ENCODE measurements around the gene ZFP36.

The ZFP36 gene

GRCh38 chr19:39419003-39419402 lies 12.4 kb downstream of the ZFP36 start:
- Histone ChIP-seq H3K36me3 (replicated peaks; ENCODE audit: low read depth, low read length) (peaks cover 49% of the 10 kb centered on the region), H4K20me1 (ENCODE audit: insufficient read depth, low read length) (peaks cover 7% of the 10 kb centered on the region; the same call in 1 of the 2 replicates), H3K4me2 (ENCODE audit: low read length) (no peak overlapping the region), H3K27ac (ENCODE audit: low read length) (no peak overlapping the region), H2AFZ (ENCODE audit: low read depth, low read length) (no peak overlapping the region), H3K27me3 (ENCODE audit: low read depth, low read length) (no peaks in the 10 kb centered on the region), H3K79me2 (ENCODE audit: low read length) (peaks cover 7% of the 10 kb centered on the region), H3K4me1 (ENCODE audit: low read length) (peaks cover 5% of the 10 kb centered on the region), H3K9ac (ENCODE audit: low read length) (no peak overlapping the region), H3K4me3 (ENCODE audit: low read length) (no peak overlapping the region), H3K9me3 (ENCODE audit: insufficient read depth, low read length) (no peaks in the 10 kb centered on the region)
- TF ChIP-seq EZH2phosphoT487 (IDR thresholded peaks at IDR 0.05; ENCODE audit: low read depth), result no peak
- TF ChIP-seq, protein P1, sequence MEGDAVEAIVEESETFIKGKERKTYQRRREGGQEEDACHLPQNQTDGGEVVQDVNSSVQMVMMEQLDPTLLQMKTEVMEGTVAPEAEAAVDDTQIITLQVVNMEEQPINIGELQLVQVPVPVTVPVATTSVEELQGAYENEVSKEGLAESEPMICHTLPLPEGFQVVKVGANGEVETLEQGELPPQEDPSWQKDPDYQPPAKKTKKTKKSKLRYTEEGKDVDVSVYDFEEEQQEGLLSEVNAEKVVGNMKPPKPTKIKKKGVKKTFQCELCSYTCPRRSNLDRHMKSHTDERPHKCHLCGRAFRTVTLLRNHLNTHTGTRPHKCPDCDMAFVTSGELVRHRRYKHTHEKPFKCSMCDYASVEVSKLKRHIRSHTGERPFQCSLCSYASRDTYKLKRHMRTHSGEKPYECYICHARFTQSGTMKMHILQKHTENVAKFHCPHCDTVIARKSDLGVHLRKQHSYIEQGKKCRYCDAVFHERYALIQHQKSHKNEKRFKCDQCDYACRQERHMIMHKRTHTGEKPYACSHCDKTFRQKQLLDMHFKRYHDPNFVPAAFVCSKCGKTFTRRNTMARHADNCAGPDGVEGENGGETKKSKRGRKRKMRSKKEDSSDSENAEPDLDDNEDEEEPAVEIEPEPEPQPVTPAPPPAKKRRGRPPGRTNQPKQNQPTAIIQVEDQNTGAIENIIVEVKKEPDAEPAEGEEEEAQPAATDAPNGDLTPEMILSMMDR (IDR thresholded peaks at IDR 0.05; ENCODE audit: low read depth, low read length), result no peak

DNA sequence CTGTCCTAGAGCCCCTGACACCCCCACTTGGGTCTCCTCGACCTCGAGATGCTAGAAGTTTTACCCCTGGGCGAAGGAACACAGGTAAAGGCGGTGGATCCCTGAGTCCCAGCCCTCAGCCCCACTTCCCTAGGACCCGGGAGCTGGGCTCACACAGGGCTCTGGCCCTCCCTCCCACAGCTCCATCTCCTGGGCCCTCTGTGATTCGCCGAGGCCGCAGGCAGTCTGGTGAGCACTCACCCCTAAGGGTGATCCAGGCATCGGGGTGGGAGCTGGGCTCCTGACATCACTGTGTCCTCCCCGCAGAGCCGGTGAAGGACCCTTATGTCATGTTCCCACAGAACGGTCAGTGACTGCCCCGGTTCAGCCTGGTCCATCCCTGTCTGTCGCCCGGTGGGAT lies 14.1 kb downstream of the ZFP36 start:
- no peaks in the 10 kb centered on the region for H3K79me2 ChIP-seq (ENCODE audit: low read length)
- H3K36me3 ChIP-seq (replicated peaks; ENCODE audit: low read depth, low read length), result peaks cover 44% of the 10 kb centered on the region
- H3K4me2 ChIP-seq (ENCODE audit: low read length), result no peak overlapping the region
- no peaks in the 10 kb centered on the region for H4K20me1 ChIP-seq (ENCODE audit: insufficient read depth, low read length)
- no peak overlapping the region for H3K9ac ChIP-seq (ENCODE audit: low read length)
- H3K4me1 ChIP-seq (ENCODE audit: low read length), result no peaks in the 10 kb centered on the region
- TF ChIP-seq, protein P1 (IDR thresholded peaks at IDR 0.05; ENCODE audit: low read depth, low read length), result no peak
- TF ChIP-seq EZH2phosphoT487 (IDR thresholded peaks at IDR 0.05; ENCODE audit: low read depth), result no peak
- H2AFZ ChIP-seq (ENCODE audit: low read depth, low read length), result no peak overlapping the region
- H3K9me3 ChIP-seq (ENCODE audit: insufficient read depth, low read length), result no peaks in the 10 kb centered on the region
- no peaks in the 10 kb centered on the region for H3K27me3 ChIP-seq (ENCODE audit: low read depth, low read length)
- no peak overlapping the region for H3K27ac ChIP-seq (ENCODE audit: low read length)
- no peak overlapping the region for H3K4me3 ChIP-seq (ENCODE audit: low read length)

- Histone ChIP-seq H3K4me2 (ENCODE audit: low read length) (no peak overlapping the region), H3K4me3 (ENCODE audit: low read length) (no peak overlapping the region), H3K27ac (ENCODE audit: low read length) (no peak overlapping the region), H2AFZ (ENCODE audit: low read depth, low read length) (no peak overlapping the region), H3K36me3 (replicated peaks; ENCODE audit: low read depth, low read length) (peaks cover 39% of the 10 kb centered on the region), H3K9ac (ENCODE audit: low read length) (no peak overlapping the region), H4K20me1 (ENCODE audit: insufficient read depth, low read length) (peaks cover 4% of the 10 kb centered on the region; the same call in 1 of the 2 replicates), H3K79me2 (ENCODE audit: low read length) (no peaks in the 10 kb centered on the region), H3K9me3 (ENCODE audit: insufficient read depth, low read length) (no peaks in the 10 kb centered on the region), H3K27me3 (ENCODE audit: low read depth, low read length) (no peaks in the 10 kb centered on the region), H3K4me1 (ENCODE audit: low read length) (no peaks in the 10 kb centered on the region)
- TF ChIP-seq, protein P1 (IDR thresholded peaks at IDR 0.05; ENCODE audit: low read depth, low read length), result no peak
- TF ChIP-seq EZH2phosphoT487 (IDR thresholded peaks at IDR 0.05; ENCODE audit: low read depth), result no peak
These were observed 15.4 kb downstream of the ZFP36 start for GRCh38 chr19:39422020-39422419.

GRCh38 chr19:39423258-39424086 lies 16.8 kb downstream of the ZFP36 start:
- Histone ChIP-seq H3K79me2 (ENCODE audit: low read length) (no peaks in the 10 kb centered on the region), H3K9me3 (ENCODE audit: insufficient read depth, low read length) (no peaks in the 10 kb centered on the region), H3K4me3 (ENCODE audit: low read length) (no peak overlapping the region), H3K27me3 (ENCODE audit: low read depth, low read length) (no peaks in the 10 kb centered on the region), H3K36me3 (replicated peaks; ENCODE audit: low read depth, low read length) (peaks cover 36% of the 10 kb centered on the region), H3K9ac (ENCODE audit: low read length) (no peak overlapping the region), H3K4me2 (ENCODE audit: low read length) (no peak overlapping the region), H4K20me1 (ENCODE audit: insufficient read depth, low read length) (peaks cover 4% of the 10 kb centered on the region; the same call in 1 of the 2 replicates), H2AFZ (ENCODE audit: low read depth, low read length) (no peak overlapping the region), H3K4me1 (ENCODE audit: low read length) (no peaks in the 10 kb centered on the region), H3K27ac (ENCODE audit: low read length) (no peak overlapping the region)
- no peak for TF ChIP-seq EZH2phosphoT487 (IDR thresholded peaks at IDR 0.05; ENCODE audit: low read depth)
- TF ChIP-seq, protein P1 (IDR thresholded peaks at IDR 0.05; ENCODE audit: low read depth, low read length), result no peak
